Fibroblast of gingiva (primary cell): ENCODE data around the gene ACOT11.
"Not testable (repeated sequence)": the region's sequence is repeated elsewhere in the genome, so short reads cannot be mapped to it uniquely, and the experiment has no call there.

Experiments
- DNase-seq: peaks from one replicate; pipeline ENCODE4 v3.0.0-alpha.2; 2011; ENCODE audit warnings: low read depth

The ACOT11 gene

GRCh38 chr1:54608566-54609230, 60.7 kb downstream of the ACOT11 start:
- DNase-seq = no peak

DNA sequence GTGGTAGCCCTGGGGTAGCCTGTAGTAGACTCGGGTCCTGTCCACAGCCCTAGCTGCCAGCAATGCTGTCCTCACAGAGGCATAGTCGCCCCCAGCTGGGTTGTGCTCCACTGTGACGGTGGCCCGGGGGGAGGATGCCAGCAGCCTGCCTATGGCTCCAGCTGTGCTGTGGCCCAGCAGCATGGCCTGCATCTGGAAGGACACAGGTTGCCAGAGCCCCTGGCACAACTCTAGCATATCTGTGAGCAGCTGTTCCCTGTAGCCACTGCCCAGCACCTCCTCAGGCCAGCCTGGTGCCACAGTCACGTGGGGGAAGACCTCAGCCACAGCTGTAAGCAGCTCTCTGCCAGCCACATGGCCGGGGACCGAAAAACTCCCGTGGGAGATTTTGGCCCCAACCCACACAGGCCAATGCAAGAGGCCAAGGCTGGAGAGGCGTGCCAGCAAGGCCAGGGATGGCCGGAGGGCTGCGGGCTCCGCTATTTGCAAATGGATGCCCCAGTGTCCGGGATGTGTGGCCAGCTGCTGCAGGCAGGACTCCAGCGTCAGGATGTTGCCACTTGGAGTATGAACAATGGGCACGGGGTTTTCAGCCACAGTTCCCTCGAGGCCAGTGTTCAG, 61.4 kb downstream of the ACOT11 start:
- DNase-seq = no peak

DNA sequence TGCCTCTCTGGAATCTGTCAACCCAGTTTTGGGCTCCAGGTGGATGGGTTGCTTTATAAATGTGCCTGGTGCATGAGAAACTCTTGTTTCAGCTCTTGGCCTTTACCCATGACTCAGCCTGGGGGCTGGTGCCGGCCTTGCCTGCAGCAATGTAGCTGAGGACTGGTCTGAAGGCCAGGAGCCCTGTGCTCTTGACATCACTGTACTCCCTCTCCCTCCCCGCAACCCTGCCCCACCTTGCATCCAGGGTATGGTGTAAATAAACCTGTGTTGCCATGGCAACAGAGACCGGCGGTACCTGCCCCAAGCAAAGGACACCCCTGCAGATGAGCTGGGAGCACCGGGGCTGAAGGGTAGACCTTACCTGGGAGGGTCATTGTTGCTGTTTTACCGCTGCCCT, 62.0 kb downstream of the ACOT11 start:
- no peak for DNase-seq

GRCh38 chr1:54610601-54611580, 62.9 kb downstream of the ACOT11 start:
- no peak for DNase-seq

DNA sequence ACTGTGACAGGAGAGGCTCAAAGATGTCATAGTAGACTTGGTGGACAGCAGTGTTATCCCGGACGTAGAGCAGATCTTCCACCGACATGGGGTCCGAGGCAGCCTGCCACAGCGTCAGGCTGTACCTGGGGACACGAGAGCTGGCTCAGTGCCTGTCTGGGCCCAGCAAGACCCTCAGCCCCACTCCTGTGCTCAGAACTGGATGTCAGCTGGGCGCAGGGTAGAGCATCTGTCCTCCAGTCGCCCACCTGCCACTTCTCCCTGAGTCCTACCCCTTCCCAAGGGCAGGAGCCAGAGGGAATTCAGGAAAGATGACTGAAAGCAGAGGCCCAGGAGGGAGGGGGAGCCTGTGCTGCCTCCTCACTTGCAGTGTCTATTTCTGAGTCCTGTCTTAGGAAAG, 63.6 kb downstream of the ACOT11 start:
- no peak for DNase-seq

DNA sequence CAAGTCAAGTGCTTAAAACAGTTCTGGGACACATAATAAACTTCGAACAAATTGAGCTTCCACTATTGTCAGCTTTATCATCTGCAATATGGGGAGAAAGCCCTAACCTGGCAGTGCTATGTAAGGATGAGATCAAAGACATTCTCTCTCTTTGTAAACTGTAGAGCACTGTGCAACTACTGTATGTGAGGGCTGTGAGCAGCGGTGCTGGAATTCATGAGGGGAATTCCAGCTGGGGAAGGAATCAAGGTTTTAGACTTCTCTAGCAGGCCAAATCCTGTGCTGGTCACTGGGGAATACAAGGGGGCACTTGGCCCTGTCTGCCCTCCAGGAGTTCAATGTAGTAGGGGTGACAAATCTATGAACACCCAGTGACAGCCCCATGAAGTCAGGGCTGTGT, 66.0 kb downstream of the ACOT11 start:
- no peak for DNase-seq

DNA sequence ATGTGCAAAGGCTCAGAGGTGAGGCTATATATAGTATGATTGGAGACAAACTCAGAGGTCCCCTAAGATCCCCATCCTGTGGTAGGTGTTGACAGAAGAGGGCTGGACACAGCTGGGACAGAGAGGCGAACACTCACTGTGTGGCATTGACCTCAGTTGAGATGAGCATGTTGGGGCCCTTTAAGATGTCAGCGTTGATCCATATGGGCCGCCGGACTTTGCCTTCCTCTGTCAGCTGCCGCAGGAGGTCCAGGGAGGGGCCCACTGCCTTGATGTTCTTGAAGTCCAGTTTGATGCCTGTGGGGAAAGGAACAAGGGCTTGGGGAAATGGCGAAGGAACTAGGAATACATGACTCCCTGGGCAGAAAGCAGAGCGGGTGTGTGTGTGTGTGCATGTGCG, 66.5 kb downstream of the ACOT11 start:
- no peak for DNase-seq

DNA sequence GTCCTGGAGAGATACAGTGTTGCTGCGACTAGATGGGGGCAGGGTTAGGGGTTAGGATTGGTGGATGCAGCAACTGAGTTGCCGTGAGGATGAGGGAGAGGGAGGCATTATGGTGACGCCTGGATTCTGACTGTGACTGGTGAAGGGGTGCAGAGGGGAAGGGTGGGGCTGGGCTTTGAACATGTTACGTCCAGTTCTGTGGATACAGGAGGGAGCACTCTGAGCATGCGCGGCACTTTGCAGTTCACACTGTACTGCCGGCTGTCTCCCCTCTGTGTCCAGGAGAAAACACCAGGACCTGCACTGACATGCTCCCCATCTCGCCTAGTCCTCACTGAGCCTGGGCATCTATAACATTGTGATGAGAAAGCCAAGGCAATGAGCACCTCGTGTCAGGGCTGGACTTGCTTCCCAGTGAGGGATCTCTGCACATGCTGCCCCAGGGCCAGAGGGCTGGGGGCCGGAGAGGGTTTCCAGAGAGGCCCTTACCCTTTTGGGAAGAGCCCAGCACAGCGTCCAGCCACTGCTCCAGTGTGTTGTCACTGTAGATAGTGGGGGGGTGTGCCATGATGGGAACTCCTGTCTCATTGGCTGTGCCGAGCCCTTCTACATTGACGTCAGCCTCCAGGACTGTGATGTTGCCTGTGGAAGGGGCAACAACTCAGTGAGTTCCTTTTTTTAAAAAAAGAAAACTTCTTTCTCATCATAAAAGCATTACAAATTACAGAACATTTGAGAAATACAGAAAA, 67.7 kb downstream of the ACOT11 start:
- DNase-seq = no peak

GRCh38 chr1:54619749-54620148, 71.7 kb downstream of the ACOT11 start:
- DNase-seq = no peak

GRCh38 chr1:54623216-54624007, 75.4 kb downstream of the ACOT11 start, which contains the start of gene FAM151A:
FAM151A (minus strand) TSS chr1:54623525; CDS start chr1:54623395, 130 bp downstream.
- DNase-seq = no peak

GRCh38 chr1:54624466-54625464, 76.7 kb downstream of the ACOT11 start:
- DNase-seq = no peak

DNA sequence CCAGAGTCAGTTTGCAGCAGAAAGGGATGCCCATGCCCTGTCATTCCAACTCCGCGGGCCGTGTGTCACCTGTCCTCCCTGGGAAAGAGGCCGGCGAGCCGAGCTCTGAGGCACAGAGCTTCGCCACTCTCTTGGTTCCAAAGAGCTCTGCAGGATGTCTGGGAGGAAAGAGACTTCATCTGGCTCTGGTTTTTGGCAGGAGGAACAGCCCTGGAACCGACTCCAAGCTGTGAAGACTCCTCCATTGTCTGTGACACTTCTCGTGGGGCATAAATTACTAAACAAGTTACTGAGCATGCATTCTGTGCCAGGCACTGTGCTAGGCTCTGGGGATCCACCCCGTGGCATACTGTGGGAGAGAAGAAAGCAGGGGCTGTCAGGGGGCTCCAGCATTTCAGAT, 79.2 kb downstream of the ACOT11 start:
- DNase-seq = no peak

DNA sequence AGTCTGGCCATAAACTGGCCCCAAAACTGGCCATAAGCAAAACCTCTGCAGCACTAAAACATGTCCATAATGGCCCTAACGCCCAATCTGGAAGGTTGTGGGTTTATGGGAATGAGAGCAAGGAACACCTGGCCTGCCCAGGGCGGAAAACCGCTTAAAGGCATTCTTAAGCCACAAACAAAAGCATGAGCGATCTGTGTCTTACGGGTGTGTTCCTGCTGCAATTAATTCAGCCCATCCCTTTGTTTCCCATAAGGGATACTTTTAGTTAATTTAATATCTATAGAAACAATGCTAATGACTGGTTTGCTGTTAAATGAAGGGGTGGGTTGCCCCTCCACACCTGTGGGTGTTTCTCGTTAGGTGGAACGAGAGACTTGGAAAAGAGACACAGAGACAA, 87.8 kb downstream of the ACOT11 start:
- DNase-seq = not testable (repeated sequence)

- not testable (repeated sequence) for DNase-seq
These were observed 88.7 kb downstream of the ACOT11 start for GRCh38 chr1:54636461-54637446.

DNA sequence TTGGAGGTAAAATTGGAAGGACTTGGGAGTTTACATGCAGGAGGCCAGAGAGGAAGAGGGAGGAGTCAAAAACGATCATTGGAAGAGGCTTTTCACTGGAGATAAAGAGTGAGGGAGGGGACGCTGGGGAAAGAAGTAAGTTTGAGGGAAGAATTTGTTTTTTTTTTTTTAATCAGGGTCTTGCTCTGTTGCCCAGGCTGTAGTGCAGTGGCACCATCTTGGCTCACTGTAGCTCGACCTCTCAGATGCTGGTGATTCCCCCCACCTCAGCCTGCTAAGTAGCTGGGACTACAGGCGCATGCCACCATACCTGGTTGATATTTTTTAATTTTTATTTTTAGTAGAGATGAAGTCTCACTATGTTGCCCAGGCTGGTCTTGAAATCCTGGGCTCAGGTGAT, 92.3 kb downstream of the ACOT11 start:
- DNase-seq = no peak

GRCh38 chr1:54640863-54641836, 93.1 kb downstream of the ACOT11 start, which contains the start of gene MROH7:
MROH7 (plus strand) TSS chr1:54641786; CDS start chr1:54652927, 11,141 bp downstream.
- DNase-seq = no peak

DNA sequence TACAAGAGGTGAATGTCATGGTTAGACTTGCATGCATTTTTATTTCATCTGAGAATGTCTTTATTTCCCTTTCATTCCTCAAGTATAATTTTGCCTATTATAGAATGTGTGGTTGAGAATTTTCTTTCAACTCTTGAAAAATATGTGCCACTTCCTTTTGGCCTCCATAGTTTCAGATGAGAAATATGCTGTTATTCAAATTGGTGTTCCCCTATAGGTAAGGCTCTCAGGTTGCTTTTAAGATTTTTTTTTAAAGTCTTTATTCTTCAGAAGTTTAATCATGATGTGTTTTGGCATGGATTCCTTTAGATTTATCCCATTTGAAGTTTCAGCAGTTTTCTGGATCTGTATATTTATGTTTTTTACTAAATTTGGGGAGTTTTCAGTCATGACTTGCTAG, 95.7 kb downstream of the ACOT11 start:
- DNase-seq = no peak
